K562 (cell line): Measurements from ENCODE around the gene NXPH4.

Experiments
- MXI1 ChIP-seq: IDR thresholded peaks from 2 replicates; pipeline ENCODE4 v1.6.1; 2011; ENCODE audit warnings: low read depth, mild to moderate bottlenecking, improper control_type of control experiment, low read length
- POLR2AphosphoS5 ChIP-seq: IDR thresholded peaks from 2 replicates; pipeline ENCODE4 v1.6.1; 2011; ENCODE audit warnings: mild to moderate bottlenecking, low read depth, low read length, moderate library complexity; ENCODE audit not compliant: control insufficient read depth, insufficient read depth
- PRMT5 ChIP-seq: sonication (generic); formaldehyde crosslinking; IDR thresholded peaks from 2 replicates; pipeline ENCODE4 v1.5.0; 2020; ENCODE audit warnings: missing genetic modification reagents
- SETDB1 ChIP-seq: IDR thresholded peaks from one replicate; pipeline ENCODE4 v1.6.1; 2012; ENCODE audit warnings: low read length, control low read depth, inconsistent platforms
- TF ChIP-seq, protein P1 (sequence below): sonication (generic); formaldehyde crosslinking; IDR thresholded peaks from 2 replicates; pipeline ENCODE4 v1.8.0; 2022; ENCODE audit warnings: mild to moderate bottlenecking, missing genetic modification reagents, borderline replicate concordance
- TF ChIP-seq, protein P2 (sequence below): IDR thresholded peaks from 2 replicates; pipeline ENCODE4 v1.6.1; 2016; ENCODE audit warnings: missing genetic modification characterization, missing compliant biosample characterization
- TF ChIP-seq, protein P3 (sequence below), 3 experiments: IDR thresholded peaks in 2 of 3; conservative IDR thresholded peaks in 1 of 3; 2 replicates each; pipeline ENCODE4 v1.5.1; 2011 to 2012; ENCODE audit warnings: low read length in 3 of 3, mild to moderate bottlenecking in 3 of 3, control low read depth in 2 of 3, improper control_type of control experiment in 1 of 3, inconsistent platforms in 1 of 3, low read depth in 1 of 3, mixed read lengths in 1 of 3, moderate library complexity in 1 of 3; ENCODE audit not compliant: insufficient read depth in 2 of 3

DNA sequence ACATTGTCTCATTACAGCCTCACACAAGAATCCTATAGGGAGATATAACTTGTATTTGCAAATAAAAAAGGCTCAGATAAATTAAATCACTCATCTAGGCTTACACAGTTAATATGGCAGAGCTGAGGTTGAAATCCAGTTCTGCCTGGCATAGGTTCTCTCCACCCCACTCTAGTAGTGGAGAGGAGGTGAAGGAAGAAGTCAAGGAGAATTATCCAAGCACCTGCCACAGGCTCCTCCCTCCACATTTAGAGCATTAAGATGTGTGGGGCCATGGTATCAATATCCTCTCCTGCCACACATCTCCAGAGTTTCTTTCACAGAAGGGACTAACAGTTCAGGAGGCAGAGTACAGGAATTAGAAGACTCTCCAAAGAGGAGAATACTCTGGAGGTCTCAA, 56.9 kb downstream of the NXPH4 start:
- TF ChIP-seq PRMT5 (CRISPR knock-in tag) = no peak
- TF ChIP-seq, protein P1, sequence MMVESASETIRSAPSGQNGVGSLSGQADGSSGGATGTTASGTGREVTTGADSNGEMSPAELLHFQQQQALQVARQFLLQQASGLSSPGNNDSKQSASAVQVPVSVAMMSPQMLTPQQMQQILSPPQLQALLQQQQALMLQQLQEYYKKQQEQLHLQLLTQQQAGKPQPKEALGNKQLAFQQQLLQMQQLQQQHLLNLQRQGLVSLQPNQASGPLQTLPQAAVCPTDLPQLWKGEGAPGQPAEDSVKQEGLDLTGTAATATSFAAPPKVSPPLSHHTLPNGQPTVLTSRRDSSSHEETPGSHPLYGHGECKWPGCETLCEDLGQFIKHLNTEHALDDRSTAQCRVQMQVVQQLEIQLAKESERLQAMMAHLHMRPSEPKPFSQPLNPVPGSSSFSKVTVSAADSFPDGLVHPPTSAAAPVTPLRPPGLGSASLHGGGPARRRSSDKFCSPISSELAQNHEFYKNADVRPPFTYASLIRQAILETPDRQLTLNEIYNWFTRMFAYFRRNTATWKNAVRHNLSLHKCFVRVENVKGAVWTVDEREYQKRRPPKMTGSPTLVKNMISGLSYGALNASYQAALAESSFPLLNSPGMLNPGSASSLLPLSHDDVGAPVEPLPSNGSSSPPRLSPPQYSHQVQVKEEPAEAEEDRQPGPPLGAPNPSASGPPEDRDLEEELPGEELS = no peak
- no peak for TF ChIP-seq SETDB1
- no peak for TF ChIP-seq MXI1
- TF ChIP-seq POLR2AphosphoS5 = no peak
- TF ChIP-seq, protein P2, sequence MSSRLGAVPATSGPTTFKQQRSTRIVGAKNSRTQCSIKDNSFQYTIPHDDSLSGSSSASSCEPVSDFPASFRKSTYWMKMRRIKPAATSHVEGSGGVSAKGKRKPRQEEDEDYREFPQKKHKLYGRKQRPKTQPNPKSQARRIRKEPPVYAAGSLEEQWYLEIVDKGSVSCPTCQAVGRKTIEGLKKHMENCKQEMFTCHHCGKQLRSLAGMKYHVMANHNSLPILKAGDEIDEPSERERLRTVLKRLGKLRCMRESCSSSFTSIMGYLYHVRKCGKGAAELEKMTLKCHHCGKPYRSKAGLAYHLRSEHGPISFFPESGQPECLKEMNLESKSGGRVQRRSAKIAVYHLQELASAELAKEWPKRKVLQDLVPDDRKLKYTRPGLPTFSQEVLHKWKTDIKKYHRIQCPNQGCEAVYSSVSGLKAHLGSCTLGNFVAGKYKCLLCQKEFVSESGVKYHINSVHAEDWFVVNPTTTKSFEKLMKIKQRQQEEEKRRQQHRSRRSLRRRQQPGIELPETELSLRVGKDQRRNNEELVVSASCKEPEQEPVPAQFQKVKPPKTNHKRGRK = no peak
- TF ChIP-seq, protein P3, sequence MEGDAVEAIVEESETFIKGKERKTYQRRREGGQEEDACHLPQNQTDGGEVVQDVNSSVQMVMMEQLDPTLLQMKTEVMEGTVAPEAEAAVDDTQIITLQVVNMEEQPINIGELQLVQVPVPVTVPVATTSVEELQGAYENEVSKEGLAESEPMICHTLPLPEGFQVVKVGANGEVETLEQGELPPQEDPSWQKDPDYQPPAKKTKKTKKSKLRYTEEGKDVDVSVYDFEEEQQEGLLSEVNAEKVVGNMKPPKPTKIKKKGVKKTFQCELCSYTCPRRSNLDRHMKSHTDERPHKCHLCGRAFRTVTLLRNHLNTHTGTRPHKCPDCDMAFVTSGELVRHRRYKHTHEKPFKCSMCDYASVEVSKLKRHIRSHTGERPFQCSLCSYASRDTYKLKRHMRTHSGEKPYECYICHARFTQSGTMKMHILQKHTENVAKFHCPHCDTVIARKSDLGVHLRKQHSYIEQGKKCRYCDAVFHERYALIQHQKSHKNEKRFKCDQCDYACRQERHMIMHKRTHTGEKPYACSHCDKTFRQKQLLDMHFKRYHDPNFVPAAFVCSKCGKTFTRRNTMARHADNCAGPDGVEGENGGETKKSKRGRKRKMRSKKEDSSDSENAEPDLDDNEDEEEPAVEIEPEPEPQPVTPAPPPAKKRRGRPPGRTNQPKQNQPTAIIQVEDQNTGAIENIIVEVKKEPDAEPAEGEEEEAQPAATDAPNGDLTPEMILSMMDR (IDR thresholded peaks at IDR 0.05 in 2 of 3, conservative IDR thresholded peaks at IDR 0.05 in 1 of 3; ENCODE audit: insufficient read depth in 2 of 3, low read depth in 1 of 3, low read length in 3 of 3) = no peak
